ENCODE measurements around the gene RPS10.
A peak's percentile ranks its signal among the peaks of the same experiment; 100 is the strongest.

Gene RPS10

DNA sequence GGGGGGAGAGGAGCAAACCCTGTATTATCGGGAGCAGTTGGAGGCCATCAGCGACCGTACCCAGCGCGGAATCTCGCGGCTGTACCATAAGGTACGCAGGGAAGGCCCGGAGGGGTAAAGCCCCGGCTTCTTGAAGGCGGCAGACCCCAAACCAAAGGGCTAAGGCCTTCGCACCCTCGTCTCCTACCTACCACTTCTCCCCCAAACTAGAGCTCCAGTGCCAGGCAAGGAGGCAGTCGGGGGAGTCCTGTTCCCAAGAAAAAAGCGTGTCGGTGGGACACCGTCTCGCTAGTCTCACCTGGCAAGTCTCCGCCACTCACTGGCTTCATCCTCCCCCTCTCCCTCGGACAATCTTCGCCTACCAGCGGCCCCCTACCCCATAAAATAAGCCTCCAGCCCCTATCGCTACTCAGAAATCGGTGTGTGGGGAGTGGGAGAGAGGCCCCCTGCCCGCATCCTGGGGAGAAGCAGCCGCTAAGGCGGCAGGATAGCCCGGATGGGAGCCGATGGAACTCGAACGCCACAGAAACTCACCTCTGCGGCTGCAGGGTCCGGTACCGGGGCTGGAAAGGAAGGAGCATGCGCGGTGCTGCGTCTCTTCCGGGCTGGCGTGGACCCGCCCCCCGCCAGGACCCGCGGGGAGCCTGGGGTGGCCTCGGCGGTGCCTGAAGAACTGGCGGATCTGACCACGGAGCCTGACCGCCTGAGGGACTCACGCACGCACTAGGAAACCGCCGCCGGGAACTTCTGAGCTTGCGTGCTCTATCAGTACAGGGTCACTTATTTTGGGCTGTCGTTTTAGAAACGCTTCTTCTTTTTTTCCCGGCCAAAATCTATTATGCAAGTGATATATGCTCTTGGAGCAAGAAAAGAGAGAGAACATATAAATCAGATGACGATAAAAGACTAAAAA is at the start of gene RPS10:
Gene RPS10 (minus strand): TSS at position 572 of the 913 bp plus-strand sequence. CDS start 848 bp downstream, outside the sequence.
- peak; percentile 93 for DNase-seq

DNA sequence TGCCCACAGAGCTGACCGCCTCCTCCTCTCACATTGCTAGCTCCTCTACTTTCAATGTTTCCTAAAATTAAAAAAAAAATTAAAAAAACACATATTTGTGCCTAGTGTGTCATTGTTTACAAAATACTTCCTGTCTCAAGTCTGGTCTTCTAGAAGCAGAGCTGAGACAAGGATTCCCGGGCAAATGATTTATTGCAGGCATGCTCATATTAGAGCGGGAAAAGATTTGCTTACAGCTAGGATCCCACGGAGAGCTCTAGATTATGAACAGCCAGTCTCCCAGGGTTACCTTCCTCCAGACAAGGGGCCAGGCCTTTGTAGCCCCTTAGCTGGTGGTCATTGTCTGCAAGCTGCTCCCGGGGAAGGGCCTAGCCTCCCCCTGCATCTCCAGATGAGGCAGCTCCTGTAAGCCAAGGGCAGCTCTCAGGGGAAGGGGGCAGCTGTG is 49.4 kb upstream of the RPS10 start:
- no peak for DNase-seq

DNA sequence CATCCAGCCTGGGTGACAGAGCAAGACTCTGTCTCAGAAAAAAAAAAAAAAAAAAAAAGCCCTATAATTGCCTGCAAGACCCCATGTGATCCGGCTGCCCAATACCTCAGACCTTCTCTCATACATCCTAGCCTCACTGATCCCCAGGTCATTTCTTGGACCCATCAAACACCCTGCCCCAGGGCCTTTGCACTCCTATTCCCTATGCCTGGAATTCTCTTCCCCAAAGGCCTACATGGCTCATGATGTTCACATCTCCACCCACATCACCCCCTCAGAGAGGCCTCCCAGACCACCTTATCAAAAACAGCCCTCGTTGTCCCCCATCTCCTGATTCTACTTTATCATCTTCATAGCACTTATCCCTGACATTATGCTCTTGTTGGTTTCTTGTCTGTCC is 48.9 kb upstream of the RPS10 start:
- no peak for DNase-seq

DNA sequence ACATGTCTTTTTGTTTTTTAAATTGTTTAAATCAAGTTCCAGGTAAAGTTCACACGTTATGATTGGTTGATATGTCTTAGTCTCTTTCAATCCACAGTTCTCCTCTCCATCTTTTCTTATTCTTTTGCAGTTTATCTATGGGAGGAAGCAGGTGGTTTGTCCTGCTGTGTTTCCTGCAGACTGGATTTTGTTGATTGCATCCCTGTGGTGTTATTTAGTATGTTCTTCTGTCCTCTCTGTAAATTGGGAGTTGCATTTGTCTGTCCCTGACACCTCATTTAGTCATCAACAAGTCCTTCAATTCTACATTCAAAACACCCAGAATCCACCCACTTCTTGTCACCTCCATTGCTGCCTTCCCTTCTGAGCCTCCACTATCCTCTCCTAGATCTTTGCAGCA is 48.1 kb upstream of the RPS10 start:
- no peak for DNase-seq

DNA sequence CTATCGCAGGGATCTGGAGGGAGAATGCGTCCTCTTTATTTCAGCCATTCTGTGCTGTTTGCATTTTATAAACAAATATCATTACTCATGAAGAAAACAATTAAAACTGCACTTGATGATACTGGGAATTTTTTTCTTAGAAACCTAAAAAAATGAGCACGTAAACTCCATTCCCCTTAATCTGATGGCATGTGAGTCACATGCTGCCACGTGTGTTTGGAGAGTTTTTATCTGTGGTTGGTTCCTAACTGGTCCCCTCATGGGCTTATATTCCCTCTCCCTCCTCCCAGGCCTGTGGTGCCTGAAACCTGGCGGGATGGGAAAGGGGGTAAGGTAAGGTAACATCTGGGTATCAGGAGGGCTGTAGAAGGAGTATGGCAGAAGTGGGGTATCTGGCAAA is 46.6 kb upstream of the RPS10 start:
- no peak for DNase-seq

DNA sequence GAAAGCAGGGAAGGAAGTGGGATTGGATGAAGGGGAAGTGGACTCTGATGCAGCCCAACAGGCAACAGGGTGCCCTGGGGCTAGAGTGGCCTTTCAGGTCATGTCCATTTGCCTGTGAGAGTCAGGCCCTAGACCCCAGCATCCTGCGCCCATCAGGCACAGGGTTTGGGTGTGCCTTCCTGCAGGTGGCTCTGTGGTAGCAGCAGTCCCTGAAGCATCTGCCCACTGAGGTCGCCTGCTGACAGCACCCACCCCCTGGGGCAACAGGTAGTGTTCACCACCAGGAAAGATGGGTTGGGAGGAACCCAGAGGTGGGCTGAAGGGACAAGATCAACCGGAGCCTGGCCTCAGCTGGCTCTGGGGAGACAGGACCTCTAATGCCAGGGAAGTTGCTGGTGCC is 43.6 kb upstream of the RPS10 start:
- no peak for DNase-seq

DNA sequence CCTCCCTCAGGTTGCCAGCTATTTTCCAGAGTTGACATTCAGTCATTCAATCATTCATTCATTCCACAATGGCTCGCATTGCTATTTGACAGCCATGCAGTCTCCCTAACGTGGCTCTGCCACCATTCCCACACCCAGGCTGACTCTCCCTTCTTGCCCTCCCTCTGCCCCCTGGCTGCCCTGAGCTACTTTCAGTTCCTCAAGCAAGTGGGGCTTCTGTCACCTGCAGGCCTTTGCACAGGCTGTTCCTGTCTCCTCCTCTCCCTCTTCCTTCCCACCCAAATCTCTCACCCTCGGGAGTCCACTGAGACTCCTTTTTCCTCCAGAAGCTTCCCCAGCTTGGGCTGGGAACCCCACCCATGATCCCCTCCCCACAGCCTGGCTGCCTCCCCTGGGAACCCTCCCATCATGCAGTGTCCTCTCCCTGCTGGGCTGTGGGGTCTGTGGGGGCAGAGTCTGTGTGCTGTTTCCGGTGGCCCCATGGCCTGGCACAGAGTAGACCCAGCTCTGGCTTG is 42.6 kb upstream of the RPS10 start:
- no peak for DNase-seq

DNA sequence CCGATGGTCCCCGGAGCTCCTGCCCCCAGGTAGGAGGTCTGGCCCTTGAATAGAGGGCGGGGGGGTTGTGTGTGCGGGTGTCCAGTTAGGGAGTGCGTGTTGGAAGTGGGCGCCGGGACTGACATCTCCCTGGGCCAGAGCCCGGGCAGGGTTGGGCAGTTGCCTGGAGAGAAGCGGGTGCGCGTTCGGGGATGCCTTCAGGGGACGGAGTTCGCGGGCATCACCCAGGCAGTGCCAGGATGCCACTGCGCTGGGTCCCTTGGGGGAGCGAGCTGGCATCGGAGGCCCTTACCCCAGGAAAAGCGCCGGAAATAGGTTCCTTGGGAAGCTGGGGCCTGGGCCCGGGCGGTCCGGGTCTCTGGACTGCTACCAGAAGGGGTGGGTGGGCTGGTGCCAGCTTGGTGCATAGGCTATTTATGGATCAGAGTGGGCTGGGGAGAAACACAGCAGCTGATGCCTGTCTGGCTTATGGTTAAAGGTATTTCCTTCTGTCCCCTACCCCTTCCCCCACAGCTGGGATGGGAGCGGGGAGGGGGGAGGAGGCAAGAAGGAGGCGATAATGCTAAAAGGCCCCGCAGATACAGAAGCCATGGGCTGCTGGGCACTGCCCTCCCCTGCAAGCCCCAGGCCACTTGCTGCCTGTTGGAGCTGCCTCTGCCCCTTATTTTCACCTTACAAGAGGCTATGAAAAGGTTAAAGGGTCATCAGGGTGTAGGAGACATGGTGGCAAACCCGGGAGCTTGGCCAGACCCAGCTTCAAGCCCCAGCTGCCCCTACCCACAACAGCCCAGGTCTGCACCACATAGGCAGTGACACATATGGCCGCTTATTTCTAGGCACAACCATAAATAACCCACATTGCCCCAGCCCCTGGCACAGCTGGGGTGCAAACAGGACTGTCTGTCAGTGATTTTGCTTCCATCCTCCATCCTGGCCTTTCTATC is 40.6 kb upstream of the RPS10 start:
- no peak for DNase-seq

DNA sequence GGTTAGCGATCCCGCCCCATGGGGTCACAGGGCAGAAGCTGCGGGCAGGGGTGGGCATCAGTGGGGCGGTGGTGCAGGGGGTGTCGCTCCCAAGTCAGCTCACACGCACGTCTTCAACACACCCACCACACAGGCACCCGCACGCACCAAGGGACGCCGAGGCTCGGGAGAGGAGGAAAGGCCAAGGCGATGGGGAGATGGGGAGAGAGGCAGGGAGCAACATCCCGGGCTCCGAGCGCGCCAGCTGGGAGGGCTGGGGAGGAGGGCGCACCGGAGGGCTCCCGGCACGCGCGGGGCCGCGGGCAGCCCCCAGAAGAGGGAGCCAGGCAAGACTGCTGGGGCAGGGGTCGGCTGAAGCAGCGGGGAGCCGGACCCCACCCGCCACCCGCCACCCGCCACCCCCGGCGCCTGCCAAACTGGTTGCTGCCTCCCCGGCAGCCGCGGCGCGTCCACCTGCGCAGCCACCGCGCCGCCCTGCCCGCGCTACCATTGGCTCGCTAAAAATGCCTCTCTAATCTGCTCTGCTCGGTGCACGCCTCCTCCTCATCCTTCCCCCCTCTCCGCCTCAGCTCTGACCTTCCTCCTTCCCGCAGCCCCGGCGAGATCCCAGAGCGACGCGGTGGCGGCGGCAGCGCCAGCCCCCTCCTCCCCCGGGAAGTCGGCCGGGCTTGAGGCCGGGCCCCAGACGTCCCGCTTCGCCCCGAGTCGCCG is 39.8 kb upstream of the RPS10 start, which contains the start of gene PACSIN1:
Gene PACSIN1 (plus strand): TSS at position 546 of the 711 bp plus-strand sequence. CDS start 60,230 bp downstream, outside the sequence.
- peak; percentile 53 for DNase-seq

DNA sequence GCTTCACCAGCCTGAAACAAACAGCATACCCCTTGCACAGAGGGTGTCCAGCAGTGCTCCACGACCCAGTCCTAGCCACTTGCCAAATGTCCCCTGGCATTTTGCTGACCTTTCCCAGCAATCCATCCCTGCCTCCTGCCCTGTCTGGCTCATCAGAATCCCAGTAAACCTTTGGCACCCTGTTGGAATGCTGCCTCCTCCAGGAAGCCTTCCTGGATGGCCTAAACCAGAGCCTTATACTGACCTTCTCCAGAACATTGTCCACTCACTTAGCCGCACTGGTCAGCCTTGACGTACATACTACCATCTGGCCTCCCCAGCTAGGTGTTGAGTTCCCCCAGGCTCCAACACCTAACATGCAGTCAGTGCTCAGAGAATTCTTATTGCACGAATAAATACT is 38.0 kb upstream of the RPS10 start:
- DNase-seq = no peak

DNA sequence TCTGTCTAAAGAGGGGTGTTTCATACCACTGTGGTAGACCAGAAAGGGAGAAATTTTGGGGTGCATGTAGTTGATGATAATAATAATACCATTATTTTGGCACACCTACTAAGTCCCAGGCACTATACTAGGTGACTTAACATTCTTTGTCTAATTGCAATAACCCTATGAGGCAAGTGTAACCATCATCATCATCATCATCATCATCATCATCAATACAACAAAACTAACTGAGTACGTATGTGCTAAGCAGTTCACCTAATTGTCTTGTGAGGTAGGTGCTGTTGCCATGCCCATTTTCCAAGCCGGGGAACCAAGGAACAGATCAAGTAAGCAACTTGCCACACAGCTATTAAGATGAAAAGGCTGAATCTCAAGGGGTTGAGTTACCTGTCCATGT is 37.4 kb upstream of the RPS10 start:
- no peak for DNase-seq

DNA sequence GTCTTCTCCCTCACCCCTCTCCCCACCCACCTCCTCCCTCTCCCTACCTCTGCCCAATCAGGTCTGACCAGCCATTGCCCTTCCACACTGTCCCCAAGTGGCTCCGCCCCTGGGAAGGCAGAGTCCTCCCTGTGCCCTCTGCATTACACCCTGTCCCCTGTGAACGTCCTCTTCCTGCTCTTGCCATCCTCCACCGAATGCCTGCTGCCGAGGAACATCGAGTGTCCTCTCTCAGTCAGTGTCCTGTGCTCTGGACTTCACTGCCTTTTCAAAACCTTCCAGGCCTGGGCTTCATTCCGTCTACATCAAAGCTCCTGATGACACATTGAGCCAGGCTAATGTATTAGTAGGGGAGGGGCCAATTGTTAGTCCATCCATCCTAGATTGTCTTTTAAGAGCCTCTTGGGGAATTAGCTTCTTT is 36.7 kb upstream of the RPS10 start:
- DNase-seq = peak; percentile 47

DNA sequence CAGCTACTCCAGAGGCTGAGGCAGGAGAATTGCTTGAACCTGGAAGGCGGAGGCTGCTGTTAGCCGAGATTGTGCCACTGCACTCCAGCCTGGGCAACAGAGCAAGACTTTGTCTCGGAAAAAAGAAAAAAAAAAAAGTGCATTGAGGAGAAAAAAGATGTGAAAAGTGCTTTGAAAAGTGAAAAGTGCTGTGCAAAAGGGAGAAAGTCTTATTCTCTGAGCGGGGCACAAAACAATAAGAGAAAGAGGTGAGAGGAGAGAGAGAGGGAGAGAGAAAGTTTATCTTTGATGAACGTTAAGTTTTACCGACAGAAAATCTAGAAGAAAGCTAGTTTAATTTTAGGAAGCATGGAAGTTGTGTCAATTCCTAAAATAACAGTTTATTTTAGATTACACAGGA is 36.1 kb upstream of the RPS10 start:
- DNase-seq = no peak

DNA sequence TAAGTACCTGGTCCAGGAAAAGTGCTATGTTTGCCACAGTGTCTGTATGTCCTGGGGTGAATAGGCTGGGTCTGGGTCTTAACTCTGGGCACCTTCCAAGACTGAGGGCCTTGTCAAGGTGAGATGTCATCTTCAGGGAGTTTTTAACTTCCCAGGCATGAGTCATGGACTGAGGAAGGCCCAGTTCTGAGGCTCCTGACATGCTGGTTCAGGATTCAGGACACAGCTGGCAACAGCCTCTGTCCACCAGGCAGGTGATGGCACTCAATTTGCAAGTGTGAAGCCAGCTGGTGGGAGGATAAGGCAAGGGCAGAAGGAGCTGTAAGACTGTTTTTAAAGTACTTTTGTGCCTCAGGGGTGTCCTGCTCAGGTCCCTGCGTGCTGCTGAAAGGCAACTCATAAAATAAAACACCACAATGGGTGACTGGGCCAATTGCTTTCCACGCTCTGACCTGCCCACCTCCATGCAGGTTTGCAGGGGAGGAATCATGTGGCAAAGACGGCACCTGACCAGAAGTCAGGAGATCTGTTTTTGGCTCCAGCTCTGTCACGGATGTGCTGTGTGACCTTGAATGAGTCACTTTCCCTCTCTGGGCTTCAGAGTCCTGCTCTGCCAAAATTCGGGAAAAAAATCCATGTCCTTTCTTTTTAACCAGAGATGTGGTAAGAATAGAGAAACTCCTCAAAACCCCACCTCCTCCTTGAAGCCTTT is 35.1 kb upstream of the RPS10 start:
- DNase-seq = no peak

DNA sequence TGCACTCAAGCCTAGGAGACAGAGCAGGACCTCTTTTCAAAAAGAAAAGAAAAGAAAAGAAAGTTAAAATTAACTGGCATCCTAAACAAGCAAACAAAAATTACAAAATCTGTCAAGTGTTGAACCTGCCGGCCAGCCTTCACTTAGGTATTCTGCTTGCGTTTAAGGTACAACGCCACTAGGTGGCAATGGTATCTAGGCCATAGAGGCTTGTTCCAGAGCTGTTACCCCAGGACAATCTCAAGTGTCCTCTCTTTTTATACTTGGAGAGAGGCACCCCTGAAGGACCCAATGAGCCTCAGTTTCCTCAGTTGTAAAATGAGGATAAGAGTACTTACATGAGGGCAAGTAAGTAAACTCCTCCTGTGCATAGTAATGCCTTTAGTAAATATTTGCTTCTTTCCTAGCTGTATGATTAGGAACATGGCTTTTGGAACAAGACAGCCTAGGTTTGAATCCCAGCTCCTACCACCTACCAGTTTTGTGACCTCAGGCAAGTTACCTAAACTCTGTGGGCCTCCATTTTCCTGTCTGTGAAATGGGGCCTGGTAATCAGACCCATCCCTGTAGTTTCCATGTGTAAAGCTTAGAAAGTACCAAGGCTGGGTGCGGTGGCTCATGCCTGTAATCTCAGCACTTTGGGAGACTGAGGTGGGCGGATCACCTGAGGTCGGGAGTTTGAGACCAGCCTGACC is 34.2 kb upstream of the RPS10 start:
- no peak for DNase-seq

DNA sequence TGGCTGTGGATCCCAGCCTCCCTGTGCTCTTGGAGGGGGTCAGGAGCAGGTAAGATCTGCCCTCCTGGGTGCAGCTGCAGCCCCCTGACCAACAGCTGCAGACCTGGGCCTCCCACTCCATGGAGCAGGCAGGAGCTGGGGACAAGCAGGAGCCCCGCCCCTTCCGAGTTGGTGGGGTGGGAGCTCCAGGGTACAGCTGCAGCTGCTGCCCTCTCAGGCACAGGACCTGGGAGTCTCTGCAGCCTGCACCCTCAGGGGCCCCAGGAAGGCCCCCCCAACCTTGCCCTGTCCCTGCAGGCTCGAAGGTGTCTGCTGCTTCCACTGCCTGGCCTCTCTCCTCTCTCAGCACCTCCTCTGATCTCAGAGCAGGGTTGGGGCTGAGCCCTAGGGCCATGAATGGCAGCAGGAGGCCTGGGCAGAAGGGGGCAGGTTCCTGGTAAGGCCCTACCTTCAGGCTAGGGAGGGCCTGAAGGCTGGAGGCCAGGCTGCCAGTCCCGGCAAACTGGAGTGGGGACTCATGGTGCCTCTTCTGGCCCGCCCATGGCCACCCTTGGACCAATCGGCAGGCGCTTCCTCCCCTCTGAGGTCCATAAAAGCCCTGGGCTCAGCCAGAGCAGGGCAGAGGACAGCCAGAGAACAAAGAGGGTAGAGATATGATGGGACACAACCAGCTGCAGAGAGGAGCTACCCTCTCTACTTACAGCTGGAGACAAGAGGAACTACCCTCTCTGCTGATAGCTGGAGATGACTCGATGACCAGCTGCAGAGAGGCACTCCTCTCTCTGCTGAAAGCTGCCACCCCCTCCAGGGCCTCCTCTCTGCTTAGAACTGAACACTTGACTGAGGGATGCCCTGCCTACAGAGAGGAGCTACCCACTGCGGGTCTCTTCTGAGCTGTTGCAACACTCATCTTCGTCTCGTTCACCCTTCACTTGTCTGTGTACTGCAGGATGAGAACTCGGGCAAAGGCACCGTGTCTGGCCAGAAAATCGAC is 32.2 kb upstream of the RPS10 start:
- DNase-seq = no peak

DNA sequence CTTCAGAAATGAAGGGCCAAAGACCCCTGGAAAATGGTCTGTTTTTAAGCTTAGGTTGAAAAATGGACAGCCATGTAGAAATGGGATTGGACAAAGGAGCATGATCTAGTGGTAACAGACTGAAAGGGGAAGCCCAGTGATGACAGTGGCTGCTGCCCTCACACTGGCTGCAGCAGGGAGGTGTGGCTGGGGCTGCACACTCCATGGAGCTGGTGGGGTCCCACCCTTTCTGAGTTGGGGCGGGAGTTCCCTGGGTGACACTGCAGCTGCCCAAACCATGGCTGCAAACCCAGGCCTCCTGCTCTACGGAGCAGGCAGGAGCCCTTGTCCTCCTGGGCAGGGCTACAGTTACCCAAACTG is 31.5 kb upstream of the RPS10 start:
- DNase-seq = no peak

DNA sequence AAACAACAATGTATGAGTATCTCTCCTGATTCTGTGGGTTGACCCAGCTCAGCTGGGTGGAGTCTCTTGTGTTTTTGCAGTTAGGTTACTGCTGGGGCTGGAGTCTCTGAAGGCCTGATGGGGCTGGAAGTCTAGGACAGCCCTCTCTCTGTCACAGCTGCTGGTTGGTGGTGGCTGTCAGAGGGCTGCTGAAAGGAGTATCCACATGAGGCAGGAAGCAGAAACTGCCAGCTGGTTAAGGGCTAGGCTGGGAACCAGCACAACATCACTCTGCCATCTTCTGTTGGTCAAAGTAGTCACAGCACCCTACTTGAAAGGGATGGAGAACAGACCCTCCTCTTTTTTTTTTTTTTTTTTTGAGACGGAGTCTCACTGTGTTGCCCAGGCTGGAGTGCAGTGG is 30.0 kb upstream of the RPS10 start:
- no peak for DNase-seq

DNA sequence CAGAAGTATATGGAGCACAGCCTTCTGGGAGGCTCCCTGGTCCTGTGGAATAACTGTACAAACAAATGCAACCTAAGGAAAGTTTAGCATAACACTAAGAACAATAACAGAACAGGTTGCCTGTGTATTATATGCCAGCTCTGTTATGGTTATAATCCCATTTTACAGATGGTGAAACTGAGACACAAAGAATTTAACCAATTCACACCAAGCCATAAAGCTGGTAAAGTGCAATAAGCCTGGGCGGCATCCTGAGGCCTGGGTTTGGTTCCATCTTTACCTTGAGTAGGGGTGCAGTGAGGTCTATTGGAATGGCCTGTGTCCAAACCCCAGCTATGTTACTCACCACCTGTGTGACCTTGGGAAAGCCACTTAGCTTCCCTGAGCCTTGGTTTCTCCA is 25.3 kb upstream of the RPS10 start:
- DNase-seq = no peak

DNA sequence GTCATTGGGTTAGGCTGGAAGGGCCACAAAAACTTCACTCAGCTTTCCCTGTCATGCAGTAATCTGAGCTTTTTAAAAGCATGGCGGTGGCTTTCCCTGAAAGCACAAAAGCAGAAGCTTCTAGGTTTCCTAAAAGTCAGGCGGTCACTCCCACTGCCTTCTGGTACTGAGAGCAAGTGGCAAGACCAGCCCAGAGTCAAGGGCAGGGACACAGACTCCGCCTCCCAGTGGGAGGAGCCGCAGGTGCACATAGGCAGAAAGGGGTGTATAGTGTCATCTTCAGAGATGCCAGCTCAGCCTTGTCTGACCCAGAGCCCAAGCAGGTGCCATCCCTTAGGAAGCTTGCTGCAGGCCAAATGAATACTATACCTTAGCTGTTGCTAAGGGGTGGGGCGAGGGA is 22.0 kb upstream of the RPS10 start:
- no peak for DNase-seq
